Keratinocyte (primary cell): ENCODE results near the gene PGAP6. TPM values are rescaled to one million over a fixed set of nuclear protein-coding genes. Genes with fewer than 3 reads are reported as not detected.
"Not testable (repeated sequence)": the region's sequence is repeated elsewhere in the genome, so short reads cannot be mapped to it uniquely, and the experiment has no call there.

Experiments
- DNase-seq: peaks from one replicate; pipeline ENCODE4 v3.0.0-alpha.2; 2011; ENCODE audit warnings: low read depth, missing footprints, low spot score
- FAIRE-seq: peaks from 2 replicates; lab custom pipeline; 2011; peaks lifted over from hg19 to GRCh38; lab: Jason Lieb, UNC
- H2AFZ ChIP-seq: 2 replicates; pipeline ENCODE4 v1.6.0; 2012; ENCODE audit warnings: low read length, control low read depth, inconsistent platforms; ENCODE audit not compliant: control insufficient read depth
- H3K27ac ChIP-seq: 2 replicates; pipeline ENCODE4 v1.5.1; 2011; ENCODE audit warnings: low read length; ENCODE audit not compliant: control insufficient read depth, insufficient read depth
- H3K27me3 ChIP-seq: 3 replicates; pipeline ENCODE4 v1.6.0; 2011; ENCODE audit warnings: low read length; ENCODE audit not compliant: control insufficient read depth, insufficient read depth; ENCODE audit errors: extremely low read depth
- H3K36me3 ChIP-seq, 2 experiments: 2 replicates in 1 of 2; 3 replicates in 1 of 2; pipeline ENCODE4 v1.5.1; 2011; ENCODE audit warnings: low read length in 2 of 2, mild to moderate bottlenecking in 1 of 2; ENCODE audit not compliant: control insufficient read depth in 2 of 2, insufficient read depth in 2 of 2; ENCODE audit errors: extremely low read depth in 1 of 2
- H3K4me1 ChIP-seq: 3 replicates; pipeline ENCODE4 v1.5.1; 2011; ENCODE audit warnings: low read length; ENCODE audit not compliant: control insufficient read depth, insufficient read depth; ENCODE audit errors: extremely low read depth
- H3K4me2 ChIP-seq: 3 replicates; pipeline ENCODE4 v1.6.0; 2011; ENCODE audit warnings: low read depth, low read length; ENCODE audit not compliant: control insufficient read depth, insufficient read depth; ENCODE audit errors: extremely low read depth
- H3K4me3 ChIP-seq, 3 experiments: fragments of 200-600 bp in 1 of 3; sonication (generic) in 1 of 3; 2 replicates in 2 of 3; 3 replicates in 1 of 3; pipeline ENCODE4 v1.5.1; 2011 to 2016; ENCODE audit warnings: low read length in 3 of 3, mild to moderate bottlenecking in 3 of 3, control low read depth in 2 of 3, inconsistent platforms in 1 of 3, low read depth in 1 of 3, mixed read lengths in 1 of 3, mixed run types in 1 of 3, moderate library complexity in 1 of 3; ENCODE audit not compliant: control insufficient read depth in 2 of 3, insufficient read depth in 2 of 3; ENCODE audit errors: extremely low read depth in 1 of 3
- H3K79me2 ChIP-seq: 2 replicates; pipeline ENCODE4 v1.6.0; 2012; ENCODE audit warnings: low read length; ENCODE audit not compliant: control insufficient read depth, insufficient read depth
- H3K9ac ChIP-seq: 3 replicates; pipeline ENCODE4 v1.6.0; 2011; ENCODE audit warnings: low read length; ENCODE audit not compliant: control insufficient read depth, insufficient read depth; ENCODE audit errors: extremely low read depth
- H3K9me1 ChIP-seq: 3 replicates; pipeline ENCODE4 v1.6.0; 2011; ENCODE audit warnings: low read length; ENCODE audit not compliant: control insufficient read depth, insufficient read depth; ENCODE audit errors: extremely low read depth
- H3K9me3 ChIP-seq: 2 replicates; pipeline ENCODE4 v1.5.1; 2012; ENCODE audit warnings: low read depth, low read length; ENCODE audit not compliant: control insufficient read depth
- H4K20me1 ChIP-seq: 3 replicates; pipeline ENCODE4 v1.6.0; 2011; ENCODE audit warnings: low read length; ENCODE audit not compliant: control insufficient read depth, insufficient read depth; ENCODE audit errors: extremely low read depth
- CTCF ChIP-seq, 3 experiments: IDR thresholded peaks in 1 of 3; conservative IDR thresholded peaks in 1 of 3; optimal IDR thresholded peaks in 1 of 3; 2 replicates in 2 of 3; 3 replicates in 1 of 3; pipeline versions ENCODE3 to v1.5.1; 2011; ENCODE audit warnings: low read length in 3 of 3, mild to moderate bottlenecking in 3 of 3, moderate library complexity in 2 of 3, control low read depth in 1 of 3, inconsistent platforms in 1 of 3; ENCODE audit not compliant: insufficient read depth in 2 of 3; ENCODE audit errors: extremely low read depth in 1 of 3
- EZH2 ChIP-seq: IDR thresholded peaks from one replicate; pipeline ENCODE4 v1.6.1; 2012; ENCODE audit warnings: inconsistent platforms, mild to moderate bottlenecking, low read length, moderate library complexity
- dilution Hi-C: fragments of 300-500 bp; cut with MboI; formaldehyde crosslinking; loops from one replicate; pipeline ENCODE4 v1.7.0; 2020; ENCODE audit warnings: low sequenced_read_pairs; ENCODE audit not compliant: extremely low pct_ligation_motif_present
- polyA plus RNA-seq, 5 experiments: library from polyadenylated mRNA; depleted of rRNA in 3 of 5; stranded (reverse) in 3 of 5; stranded (forward) in 1 of 5; unstranded in 1 of 5; fragments of >200 nt; gene quantifications; 1 replicate in 1 of 5; 2 replicates in 3 of 5; 3 replicates in 1 of 5; pipeline versions ENCODE4 v1.2.1 to v1.2.3, GENCODE V29; 2011 to 2012; ENCODE audit warnings: missing spikeins in 2 of 5, low read depth in 1 of 5, low replicate concordance in 1 of 5

Gene PGAP6
- polyA plus RNA-seq, 1 donor (not counting 4 experiments of a cell fraction or from before 2014, with no cell fraction given): 25.5 TPM

- TF ChIP-seq CTCF (optimal IDR thresholded peaks at IDR 0.05 in 1 of 3, IDR thresholded peaks at IDR 0.05 in 1 of 3, conservative IDR thresholded peaks at IDR 0.05 in 1 of 3; ENCODE audit: extremely low read depth in 1 of 3, insufficient read depth in 2 of 3, low read length in 3 of 3) (no peak), EZH2 (no peak)
- Histone ChIP-seq H3K27me3 (no peaks in the 10 kb centered on the region), H3K9me1 (no peaks in the 10 kb centered on the region), H4K20me1 (peaks cover 24% of the 10 kb centered on the region), H3K36me3 (peaks cover 3 to 4% of the 10 kb centered on the region in 2 experiments), H3K4me2 (no peak overlapping the region), H2AFZ (no peak overlapping the region), H3K27ac (no peak overlapping the region), H3K4me3 (no peak overlapping the region), H3K79me2 (peaks cover 88% of the 10 kb centered on the region), H3K9me3 (no peaks in the 10 kb centered on the region), H3K4me1 (no peaks in the 10 kb centered on the region), H3K9ac (no peak overlapping the region)
- dilution Hi-C loops: no loop called here
- DNase-seq (no peak), FAIRE-seq (no peak)
Observed at GRCh38 chr16:333406-334094, 48.2 kb downstream of the PGAP6 start.

- H3K4me1 ChIP-seq, H3K27me3 ChIP-seq, H3K9me1 ChIP-seq, H3K9me3 ChIP-seq, H3K27ac ChIP-seq, H2AFZ ChIP-seq, H3K4me2 ChIP-seq, FAIRE-seq, H3K36me3 ChIP-seq, H3K9ac ChIP-seq, dilution Hi-C loops, H3K4me3 ChIP-seq, DNase-seq: not testable (repeated sequence)
- peaks cover 24% of the 10 kb centered on the region for H4K20me1 ChIP-seq
- H3K79me2 ChIP-seq: peaks cover 85% of the 10 kb centered on the region
Observed at GRCh38 chr16:331181-331814, 50.5 kb downstream of the PGAP6 start.
